Right atrium auricular region (tissue), 2 donors: ENCODE measurements around the gene CHADL. TPM values are rescaled to one million over a fixed set of nuclear protein-coding genes. Genes with fewer than 3 reads are reported as not detected.

Source experiments
- DNase-seq: peaks from one replicate; pipeline ENCODE4 v3.0.0-alpha.2; 2019; ENCODE audit warnings: low spot score
- H3K27ac ChIP-seq, 2 donors: fragments of 200-600 bp; sonication (generic); 1 replicate in 1 of 2; 2 replicates in 1 of 2; pipeline ENCODE4 v1.5.1; 2016 to 2019
- H3K27me3 ChIP-seq, 2 donors: fragments of 200-600 bp; sonication (generic); one replicate each; pipeline versions ENCODE4 v1.5.1 to v1.6.0; 2017 to 2019
- H3K36me3 ChIP-seq: fragments of 200-600 bp; sonication (generic); one replicate; pipeline ENCODE4 v1.5.1; 2016
- H3K4me1 ChIP-seq, 2 donors: fragments of 200-600 bp; sonication (generic); one replicate each; pipeline versions ENCODE4 v1.5.1 to v1.6.0; 2017 to 2019
- H3K4me3 ChIP-seq, 2 donors: fragments of 200-600 bp; sonication (generic); 1 replicate in 1 of 2; 2 replicates in 1 of 2; pipeline ENCODE4 v1.5.1; 2017 to 2019; ENCODE audit warnings: mild to moderate bottlenecking in 1 of 2, moderate library complexity in 1 of 2
- H3K9me3 ChIP-seq, 2 donors: fragments of 200-600 bp; sonication (generic); one replicate each; pipeline ENCODE4 v1.5.1; 2019
- total RNA-seq, 2 donors: library from RNA; depleted of rRNA; stranded (reverse); fragments of >200 nt; gene quantifications; one replicate each; pipeline ENCODE4 v1.1.0, GENCODE V29; 2016
- TF ChIP-seq, protein P1 (sequence below), 2 donors: fragments of 200-600 bp; sonication (generic); IDR thresholded peaks; one replicate each; pipeline ENCODE4 v1.5.1; 2019; ENCODE audit warnings: antibody characterized with exemption in 2 of 2

Gene CHADL
- total RNA-seq, 2 donors from 2014 or later: 8.3 to 16.1 TPM

GRCh38 chr22:41274856-41275255, 34.1 kb upstream of the CHADL start:
- H3K27me3 ChIP-seq: no peaks in the 10 kb centered on the region
- H3K9me3 ChIP-seq: no peaks in the 10 kb centered on the region
- H3K4me1 ChIP-seq: no peaks in the 10 kb centered on the region
- DNase-seq: no peak
- TF ChIP-seq, protein P1, sequence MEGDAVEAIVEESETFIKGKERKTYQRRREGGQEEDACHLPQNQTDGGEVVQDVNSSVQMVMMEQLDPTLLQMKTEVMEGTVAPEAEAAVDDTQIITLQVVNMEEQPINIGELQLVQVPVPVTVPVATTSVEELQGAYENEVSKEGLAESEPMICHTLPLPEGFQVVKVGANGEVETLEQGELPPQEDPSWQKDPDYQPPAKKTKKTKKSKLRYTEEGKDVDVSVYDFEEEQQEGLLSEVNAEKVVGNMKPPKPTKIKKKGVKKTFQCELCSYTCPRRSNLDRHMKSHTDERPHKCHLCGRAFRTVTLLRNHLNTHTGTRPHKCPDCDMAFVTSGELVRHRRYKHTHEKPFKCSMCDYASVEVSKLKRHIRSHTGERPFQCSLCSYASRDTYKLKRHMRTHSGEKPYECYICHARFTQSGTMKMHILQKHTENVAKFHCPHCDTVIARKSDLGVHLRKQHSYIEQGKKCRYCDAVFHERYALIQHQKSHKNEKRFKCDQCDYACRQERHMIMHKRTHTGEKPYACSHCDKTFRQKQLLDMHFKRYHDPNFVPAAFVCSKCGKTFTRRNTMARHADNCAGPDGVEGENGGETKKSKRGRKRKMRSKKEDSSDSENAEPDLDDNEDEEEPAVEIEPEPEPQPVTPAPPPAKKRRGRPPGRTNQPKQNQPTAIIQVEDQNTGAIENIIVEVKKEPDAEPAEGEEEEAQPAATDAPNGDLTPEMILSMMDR (IDR thresholded peaks at IDR 0.05): no peak
- peaks cover 72% of the 10 kb centered on the region for H3K36me3 ChIP-seq
- no peak overlapping the region for H3K27ac ChIP-seq
- no peak overlapping the region for H3K4me3 ChIP-seq

DNA sequence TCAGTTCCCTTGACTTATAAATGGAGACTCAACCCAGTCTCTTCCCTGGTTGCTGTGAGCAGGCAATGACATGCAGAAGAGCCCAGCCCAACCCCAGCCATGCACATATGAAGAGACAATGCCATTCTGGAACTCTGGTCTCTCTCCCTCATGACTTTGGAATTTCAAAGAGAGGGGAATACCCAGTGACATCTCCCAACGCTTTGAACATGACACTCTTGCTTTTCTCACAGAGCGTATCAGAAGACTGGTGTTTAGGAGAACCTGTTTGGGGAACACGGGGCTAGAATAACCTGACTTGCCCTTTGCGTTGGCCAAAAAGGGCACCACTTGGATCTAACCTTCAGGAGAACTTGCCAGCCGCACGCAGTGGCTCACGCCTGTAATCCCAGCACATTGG, 32.4 kb upstream of the CHADL start:
- Histone ChIP-seq H3K27ac (peak overlapping the region in 1 of 2 donors; percentile 29), H3K36me3 (peaks cover 73% of the 10 kb centered on the region), H3K4me3 (no peak overlapping the region), H3K9me3 (no peaks in the 10 kb centered on the region), H3K4me1 (no peaks in the 10 kb centered on the region), H3K27me3 (no peaks in the 10 kb centered on the region)
- no peak for DNase-seq
- TF ChIP-seq, protein P1 (IDR thresholded peaks at IDR 0.05): no peak

DNA sequence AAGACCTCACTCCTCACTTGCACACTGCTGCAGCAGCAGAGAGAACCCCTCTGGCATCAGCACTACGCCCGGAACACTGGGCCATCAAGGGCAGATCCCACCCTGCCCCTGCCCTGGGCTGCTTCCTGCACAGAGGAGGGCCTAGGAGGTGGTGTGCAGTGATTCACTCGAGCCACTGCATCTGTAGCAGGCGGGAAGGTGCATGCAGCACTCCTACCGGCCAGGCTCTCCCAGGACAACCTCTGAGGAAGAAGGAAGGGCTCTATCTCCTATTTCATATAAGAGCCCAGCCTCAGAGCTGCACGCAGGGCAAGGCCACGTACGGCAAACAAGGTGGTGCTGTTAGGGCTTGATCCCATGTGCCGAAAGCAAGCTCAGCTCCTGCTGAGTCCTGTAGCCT, 31.1 kb upstream of the CHADL start:
- H3K4me1 ChIP-seq: no peaks in the 10 kb centered on the region
- TF ChIP-seq, protein P1 (IDR thresholded peaks at IDR 0.05): no peak
- no peak overlapping the region for H3K4me3 ChIP-seq
- no peaks in the 10 kb centered on the region for H3K27me3 ChIP-seq
- H3K27ac ChIP-seq: no peak overlapping the region
- no peaks in the 10 kb centered on the region for H3K9me3 ChIP-seq
- DNase-seq: no peak
- peaks cover 75% of the 10 kb centered on the region for H3K36me3 ChIP-seq

GRCh38 chr22:41267958-41268357, 27.2 kb upstream of the CHADL start:
- H3K4me1 ChIP-seq: no peaks in the 10 kb centered on the region
- TF ChIP-seq, protein P1 (IDR thresholded peaks at IDR 0.05): no peak
- H3K27ac ChIP-seq: no peak overlapping the region
- H3K4me3 ChIP-seq: no peak overlapping the region
- no peak for DNase-seq
- H3K27me3 ChIP-seq: no peaks in the 10 kb centered on the region
- H3K36me3 ChIP-seq: peaks cover 75% of the 10 kb centered on the region
- H3K9me3 ChIP-seq: no peaks in the 10 kb centered on the region

- Histone ChIP-seq H3K4me1 (peaks cover 0 to 17% of the 10 kb centered on the region in 2 donors), H3K9me3 (no peaks in the 10 kb centered on the region), H3K4me3 (no peak overlapping the region), H3K27me3 (no peaks in the 10 kb centered on the region), H3K27ac (no peak overlapping the region), H3K36me3 (peaks cover 54% of the 10 kb centered on the region)
- no peak for DNase-seq
- TF ChIP-seq, protein P1 (IDR thresholded peaks at IDR 0.05): no peak
Measured at GRCh38 chr22:41264408-41264941, 23.7 kb upstream of the CHADL start.

DNA sequence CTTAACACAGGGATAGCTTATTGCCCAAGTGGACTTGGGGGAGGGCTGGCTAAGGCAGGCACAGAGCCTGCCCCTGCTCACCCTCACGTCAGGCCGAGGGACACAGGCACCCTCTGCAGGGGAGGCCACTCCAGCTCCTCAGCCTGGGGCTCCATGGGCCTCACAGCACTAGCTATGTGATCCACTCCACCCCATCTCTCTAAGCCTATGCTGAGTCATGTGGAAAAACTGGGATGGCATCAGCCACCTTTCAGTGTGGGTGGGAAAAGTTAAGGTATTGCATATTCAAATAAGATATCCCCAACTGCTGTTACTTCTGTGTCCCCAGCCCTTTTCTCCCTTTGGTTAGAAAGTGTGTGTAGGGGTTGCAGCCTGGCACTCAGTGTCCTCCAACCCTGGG, 23.0 kb upstream of the CHADL start:
- no peak for DNase-seq
- Histone ChIP-seq H3K9me3 (no peaks in the 10 kb centered on the region), H3K36me3 (peaks cover 46% of the 10 kb centered on the region), H3K27me3 (no peaks in the 10 kb centered on the region), H3K4me3 (no peak overlapping the region), H3K27ac (no peak overlapping the region), H3K4me1 (peaks cover 0 to 17% of the 10 kb centered on the region in 2 donors)
- TF ChIP-seq, protein P1 (IDR thresholded peaks at IDR 0.05): no peak
